Gastrocnemius medialis (tissue), 4 donors: Measurements from ENCODE around the gene HSCB. TPM values are rescaled to one million over a fixed set of nuclear protein-coding genes. Genes with fewer than 3 reads are reported as not detected.

Source experiments
- ATAC-seq, 2 donors: fragments of 150-250 bp; one replicate each; pipeline ENCODE4 v1.9.1; 2016
- DNase-seq, 2 donors: peaks; one replicate each; pipeline ENCODE4 v3.0.0-alpha.2; 2019
- H3K27ac ChIP-seq, 4 donors: fragments of 200-600 bp; sonication (generic); 1 replicate in 1 of 4; 2 replicates in 3 of 4; pipeline ENCODE4 v1.5.1; 2016 to 2018; ENCODE audit warnings: mild to moderate bottlenecking in 2 of 4, moderate library complexity in 1 of 4
- H3K27me3 ChIP-seq, 3 donors: fragments of 200-600 bp; sonication (generic) in 2 of 3; 1 replicate in 1 of 3; 2 replicates in 2 of 3; pipeline versions ENCODE4 v1.5.1 to v1.6.0; 2016 to 2019; ENCODE audit warnings: mild to moderate bottlenecking in 1 of 3, moderate library complexity in 1 of 3
- H3K36me3 ChIP-seq, 2 donors: fragments of 200-600 bp; sonication (generic) in 1 of 2; one replicate each; pipeline ENCODE4 v1.5.1; 2017 to 2018
- H3K4me1 ChIP-seq, 2 donors: fragments of 200-600 bp; sonication (generic) in 1 of 2; one replicate each; pipeline ENCODE4 v1.5.1; 2016 to 2017; ENCODE audit warnings: mild to moderate bottlenecking in 2 of 2
- H3K4me3 ChIP-seq, 4 donors: fragments of 200-600 bp; sonication (generic) in 3 of 4; 1 replicate in 1 of 4; 2 replicates in 3 of 4; pipeline ENCODE4 v1.5.1; 2016 to 2019; ENCODE audit warnings: mild to moderate bottlenecking in 2 of 4
- H3K9me3 ChIP-seq, 3 donors: fragments of 200-600 bp; sonication (generic) in 2 of 3; 1 replicate in 1 of 3; 2 replicates in 2 of 3; pipeline ENCODE4 v1.5.1; 2016 to 2019
- CTCF ChIP-seq, 5 experiments: fragments of 450-650 bp in 3 of 5; fragments of 200-600 bp in 2 of 5; sonication (generic) in 2 of 5; IDR thresholded peaks in 4 of 5; conservative IDR thresholded peaks in 1 of 5; 1 replicate in 4 of 5; 2 replicates in 1 of 5; pipeline ENCODE4 v1.5.1; 2016 to 2019; ENCODE audit warnings: antibody characterized with exemption in 5 of 5, mild to moderate bottlenecking in 3 of 5, moderate library complexity in 3 of 5
- POLR2A ChIP-seq, 2 donors: fragments of 450-650 bp; IDR thresholded peaks; one replicate each; pipeline ENCODE4 v1.6.1; 2017; ENCODE audit warnings: antibody characterized with exemption in 2 of 2, mild to moderate bottlenecking in 2 of 2, moderate library complexity in 2 of 2
- in situ Hi-C, 4 donors: fragments of 200-750 bp; cut with MboI; loops; one replicate each; pipeline versions ENCODE4 v1.15.0 to v1.8.0; 2017; ENCODE audit warnings: low sequenced_read_pairs in 4 of 4
- intact Hi-C: fragments of 100-400 bp; cut with DNase I; formaldehyde crosslinking; loops from one replicate; pipeline ENCODE4 v1.15.1; 2023; ENCODE audit warnings: low total_unique reads
- total RNA-seq, 4 donors: library from RNA; depleted of rRNA; stranded (reverse); fragments of >200 nt; gene quantifications; one replicate each; pipeline versions ENCODE4 v1.1.0 to v1.2.3, GENCODE V29; 2016

Gene HSCB
- total RNA-seq, 4 donors from 2014 or later, result 14.4 to 30.4 (median 22.9) TPM

DNA sequence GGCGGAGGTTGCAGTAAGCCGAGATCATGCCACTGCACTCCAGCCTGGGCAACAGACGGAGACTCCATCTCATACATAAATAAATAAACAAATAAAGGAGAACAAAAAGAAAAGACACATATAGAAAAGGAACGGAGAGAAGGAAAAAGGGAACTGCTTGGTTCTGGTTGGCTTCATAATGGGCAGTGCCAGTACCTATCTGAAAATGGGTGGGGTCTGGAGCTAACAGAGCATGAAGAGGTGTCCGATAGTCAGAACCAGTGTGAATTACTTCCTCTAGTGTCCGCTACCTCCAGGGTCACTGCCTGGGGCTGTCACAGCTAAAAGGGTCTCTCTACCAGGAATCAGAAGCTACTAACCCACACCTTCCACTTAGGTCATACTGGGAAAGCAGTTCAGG is 35.0 kb upstream of the HSCB start:
- ATAC-seq (no peak), DNase-seq (no peak)
- H3K4me3 ChIP-seq, result no peak overlapping the region
- no peaks in the 10 kb centered on the region for H3K27me3 ChIP-seq
- no peaks in the 10 kb centered on the region for H3K9me3 ChIP-seq
- intact Hi-C loops (no loop called here), in situ Hi-C loops (no loop called here)
- no peaks in the 10 kb centered on the region for H3K36me3 ChIP-seq
- H3K4me1 ChIP-seq, result peaks cover 17 to 21% of the 10 kb centered on the region in 2 donors
- TF ChIP-seq CTCF (IDR thresholded peaks at IDR 0.05 in 4 of 5, conservative IDR thresholded peaks at IDR 0.05 in 1 of 5), result no peak
- no peak for TF ChIP-seq POLR2A (IDR thresholded peaks at IDR 0.05)
- H3K27ac ChIP-seq, result no peak overlapping the region

DNA sequence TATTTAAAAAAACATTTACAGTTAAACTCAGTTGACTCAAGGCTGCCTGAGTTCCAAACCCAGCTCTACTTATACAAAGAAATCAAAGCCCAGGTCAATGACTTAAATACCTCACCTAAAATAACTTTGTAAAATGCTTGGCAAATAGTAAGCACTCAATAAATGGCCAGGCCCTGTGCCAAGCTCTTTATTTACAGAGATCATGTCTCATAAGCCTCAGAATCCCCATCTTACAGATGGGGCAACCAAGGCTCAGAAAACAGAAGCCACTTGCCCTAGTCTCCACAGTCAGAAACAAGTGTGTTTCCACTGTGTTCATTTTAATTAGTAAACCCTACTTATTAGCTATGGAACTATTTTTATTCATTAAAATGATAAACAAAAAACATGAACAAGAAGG is 31.7 kb upstream of the HSCB start:
- Histone ChIP-seq H3K36me3 (no peaks in the 10 kb centered on the region), H3K27me3 (no peaks in the 10 kb centered on the region), H3K9me3 (no peaks in the 10 kb centered on the region), H3K4me1 (peaks cover 20 to 31% of the 10 kb centered on the region in 2 donors), H3K27ac (peak overlapping the region in 3 of 4 donors; percentile 24 to 47 (median 37)), H3K4me3 (no peak overlapping the region)
- DNase-seq (no peak), ATAC-seq (no peak)
- TF ChIP-seq POLR2A (IDR thresholded peaks at IDR 0.05) (no peak), CTCF (IDR thresholded peaks at IDR 0.05 in 4 of 5, conservative IDR thresholded peaks at IDR 0.05 in 1 of 5) (no peak)
- intact Hi-C loops, result no loop called here
- in situ Hi-C loops, result no loop called here

DNA sequence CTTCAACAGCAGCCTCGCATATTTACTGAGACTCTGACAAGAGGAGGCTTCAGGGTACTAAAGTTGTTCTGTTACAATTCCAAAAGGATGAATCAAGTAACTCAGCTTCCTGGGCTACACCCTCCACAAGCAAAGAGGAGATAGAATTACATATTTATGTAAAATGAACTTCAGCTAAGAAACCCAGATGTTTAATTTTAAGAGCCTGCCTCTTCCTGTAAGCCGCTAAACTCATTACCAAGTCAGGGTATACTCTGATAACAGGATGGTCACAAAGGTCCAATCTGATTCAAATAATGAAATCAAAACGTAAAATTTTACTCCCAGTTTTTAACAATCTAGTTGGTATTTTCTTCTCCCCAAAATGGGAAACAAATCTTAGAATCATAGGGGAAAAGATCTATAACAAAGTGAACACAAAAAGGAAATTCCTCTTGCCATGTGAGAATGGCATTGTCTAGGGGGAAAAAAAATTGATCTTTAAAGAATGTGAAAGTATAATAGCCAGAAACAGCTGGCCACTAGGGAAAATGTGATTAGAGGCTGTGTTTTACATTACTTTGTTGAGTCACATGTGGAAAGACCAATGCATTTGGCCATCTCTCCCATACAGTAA is 31.2 kb upstream of the HSCB start:
- ATAC-seq (peak in 1 of 2 donors; percentile 50), DNase-seq (no peak)
- H3K27ac ChIP-seq, result peak overlapping the region in 3 of 4 donors; percentile 24 to 47 (median 37)
- no peaks in the 10 kb centered on the region for H3K27me3 ChIP-seq
- H3K4me1 ChIP-seq, result peaks cover 20 to 31% of the 10 kb centered on the region in 2 donors
- in situ Hi-C loops, result no loop called here
- intact Hi-C loops, result no loop called here
- no peak for TF ChIP-seq CTCF (IDR thresholded peaks at IDR 0.05 in 4 of 5, conservative IDR thresholded peaks at IDR 0.05 in 1 of 5)
- no peak for TF ChIP-seq POLR2A (IDR thresholded peaks at IDR 0.05)
- H3K9me3 ChIP-seq, result no peaks in the 10 kb centered on the region
- H3K4me3 ChIP-seq, result no peak overlapping the region
- H3K36me3 ChIP-seq, result no peaks in the 10 kb centered on the region

DNA sequence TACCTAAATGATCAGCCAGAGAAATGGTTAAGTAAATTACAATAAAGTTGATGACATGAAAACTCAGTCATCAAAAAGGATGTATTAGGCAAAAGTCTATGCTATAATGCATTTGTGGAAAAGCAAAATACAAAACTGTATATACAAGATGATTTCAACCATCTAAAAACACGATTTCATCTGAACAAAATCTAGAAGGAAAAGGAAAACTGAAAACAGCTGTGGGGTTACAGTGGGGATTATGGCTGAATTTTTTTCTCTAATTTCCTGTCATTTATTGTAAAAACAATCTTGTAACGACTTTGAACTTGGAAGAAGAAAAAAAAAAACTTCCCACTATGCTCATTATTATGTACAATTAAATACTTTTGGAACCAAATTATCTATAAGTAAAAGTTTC is 30.5 kb upstream of the HSCB start:
- intact Hi-C loops, result no loop called here
- Histone ChIP-seq H3K36me3 (no peaks in the 10 kb centered on the region), H3K4me1 (peaks cover 20 to 31% of the 10 kb centered on the region in 2 donors), H3K9me3 (no peaks in the 10 kb centered on the region), H3K27ac (peak overlapping the region in 3 of 4 donors; percentile 37 to 54 (median 47)), H3K27me3 (no peaks in the 10 kb centered on the region), H3K4me3 (no peak overlapping the region)
- ATAC-seq, result no peak
- DNase-seq, result no peak
- TF ChIP-seq CTCF (IDR thresholded peaks at IDR 0.05 in 4 of 5, conservative IDR thresholded peaks at IDR 0.05 in 1 of 5), result no peak
- no peak for TF ChIP-seq POLR2A (IDR thresholded peaks at IDR 0.05)
- in situ Hi-C loops, result no loop called here
